HEK293 (cell line): ENCODE data around the gene HEXIM1.
A peak's percentile ranks its signal among the peaks of the same experiment; 100 is the strongest.

Experiments used
- CTCF ChIA-PET: fragments of 350-600 bp; formaldehyde crosslinking; extraction: SDS; loops from one replicate; lab custom pipeline; 2021; ENCODE audit warnings: antibody characterized with exemption; lab: Yijun Ruan, JAX
- POLR2A ChIA-PET: fragments of 300-600 bp; formaldehyde crosslinking; extraction: SDS; loops from one replicate; lab custom pipeline; 2020; ENCODE audit warnings: antibody characterized with exemption, inconsistent platforms; lab: Yijun Ruan, JAX
- H3K27ac ChIP-seq: fragments of 200-500 bp; sonication (Bioruptor generic); 2 replicates; pipeline ENCODE4 v1.5.1; 2014; ENCODE audit warnings: low read depth, low read length, control low read depth, inconsistent platforms; ENCODE audit errors: extremely low read depth
- H3K36me3 ChIP-seq, 2 experiments: fragments of 200-500 bp in 1 of 2; sonication (Bioruptor generic) in 1 of 2; 1 replicate in 1 of 2; 2 replicates in 1 of 2; pipeline ENCODE4 v1.5.1; 2014 to 2017; ENCODE audit warnings: inconsistent platforms in 2 of 2, low read length in 2 of 2; ENCODE audit not compliant: control insufficient read depth in 2 of 2, insufficient read depth in 1 of 2
- H3K4me1 ChIP-seq: fragments of 200-500 bp; sonication (Bioruptor generic); 2 replicates; pipeline ENCODE4 v1.5.1; 2014; ENCODE audit warnings: mild to moderate bottlenecking, low read length, inconsistent platforms; ENCODE audit not compliant: control insufficient read depth, insufficient read depth
- H3K4me3 ChIP-seq: 2 replicates; pipeline ENCODE4 v1.5.1; 2011; ENCODE audit warnings: low read depth, mild to moderate bottlenecking, control low read depth, low read length, moderate library complexity
- H3K9me3 ChIP-seq: fragments of 200-500 bp; sonication (Bioruptor generic); 2 replicates; pipeline ENCODE4 v1.5.1; 2014; ENCODE audit warnings: low read depth, low read length, inconsistent platforms; ENCODE audit not compliant: control insufficient read depth, insufficient read depth
- CTCF ChIP-seq: fragments of 450-650 bp; formaldehyde crosslinking; IDR thresholded peaks from 2 replicates; pipeline ENCODE4 v1.5.1; 2016; ENCODE audit warnings: missing biosample characterization, missing genetic modification characterization
- HOXD13 ChIP-seq: sonication (generic); formaldehyde crosslinking; IDR thresholded peaks from 2 replicates; pipeline ENCODE4 v1.8.0; 2022; ENCODE audit warnings: missing genetic modification reagents, borderline replicate concordance
- KLF8 ChIP-seq: fragments of 450-650 bp; formaldehyde crosslinking; IDR thresholded peaks from 2 replicates; pipeline ENCODE4 v1.5.1; 2016; ENCODE audit warnings: missing biosample characterization, missing genetic modification characterization
- MEIS1 ChIP-seq: sonication (generic); formaldehyde crosslinking; IDR thresholded peaks from 2 replicates; pipeline ENCODE4 v1.8.1; 2022; ENCODE audit warnings: missing genetic modification reagents, mild to moderate bottlenecking, borderline replicate concordance
- MZF1 ChIP-seq: fragments of 450-650 bp; formaldehyde crosslinking; IDR thresholded peaks from 2 replicates; pipeline ENCODE4 v1.5.1; 2017; ENCODE audit warnings: missing biosample characterization, missing genetic modification characterization, borderline replicate concordance
- TCF7L2 ChIP-seq: IDR thresholded peaks from 2 replicates; pipeline ENCODE4 v1.6.1; 2011; ENCODE audit warnings: low read depth, mild to moderate bottlenecking, inconsistent platforms, low read length, moderate library complexity, borderline replicate concordance
- YY2 ChIP-seq: fragments of 450-650 bp; formaldehyde crosslinking; IDR thresholded peaks from 2 replicates; pipeline ENCODE4 v1.5.1; 2016; ENCODE audit warnings: missing biosample characterization, missing genetic modification characterization
- ZBTB48 ChIP-seq: fragments of 450-650 bp; formaldehyde crosslinking; IDR thresholded peaks from 2 replicates; pipeline ENCODE4 v1.5.1; 2016; ENCODE audit warnings: missing biosample characterization, missing genetic modification characterization
- ZNF114 ChIP-seq: fragments of 450-650 bp; formaldehyde crosslinking; IDR thresholded peaks from 2 replicates; pipeline ENCODE4 v1.5.0; 2017; ENCODE audit warnings: missing biosample characterization, missing genetic modification characterization
- ZNF132 ChIP-seq: fragments of 450-650 bp; formaldehyde crosslinking; IDR thresholded peaks from 2 replicates; pipeline ENCODE4 v1.5.1; 2017; ENCODE audit warnings: missing biosample characterization, missing genetic modification characterization, borderline replicate concordance
- ZNF138 ChIP-seq: fragments of 450-650 bp; formaldehyde crosslinking; IDR thresholded peaks from 2 replicates; pipeline ENCODE4 v1.5.1; 2016; ENCODE audit warnings: missing biosample characterization, missing genetic modification characterization, borderline replicate concordance
- ZNF140 ChIP-seq: fragments of 450-650 bp; formaldehyde crosslinking; IDR thresholded peaks from 2 replicates; pipeline ENCODE4 v1.5.1; 2016; ENCODE audit warnings: missing biosample characterization, missing genetic modification characterization
- ZNF341 ChIP-seq: fragments of 450-650 bp; formaldehyde crosslinking; IDR thresholded peaks from 2 replicates; pipeline ENCODE4; 2016; ENCODE audit warnings: low read depth, missing biosample characterization, missing genetic modification characterization
- ZNF391 ChIP-seq: fragments of 450-650 bp; formaldehyde crosslinking; IDR thresholded peaks from 2 replicates; pipeline ENCODE4 v1.5.1; 2016; ENCODE audit warnings: low read depth, missing biosample characterization, missing genetic modification characterization, borderline replicate concordance
- ZNF585B ChIP-seq: fragments of 450-650 bp; formaldehyde crosslinking; IDR thresholded peaks from 2 replicates; pipeline ENCODE4 v1.5.1; 2016; ENCODE audit warnings: missing biosample characterization, missing genetic modification characterization
- ZNF654 ChIP-seq: fragments of 450-650 bp; formaldehyde crosslinking; IDR thresholded peaks from 2 replicates; pipeline ENCODE4 v1.5.1; 2016; ENCODE audit warnings: low read depth, missing biosample characterization, missing genetic modification characterization
- ZNF664 ChIP-seq: fragments of 450-650 bp; formaldehyde crosslinking; IDR thresholded peaks from 2 replicates; pipeline ENCODE4 v1.5.1; 2016; ENCODE audit warnings: missing biosample characterization, missing genetic modification characterization
- ZNF677 ChIP-seq: fragments of 450-650 bp; IDR thresholded peaks from 2 replicates; pipeline ENCODE4 v1.5.0; 2018; ENCODE audit warnings: missing biosample characterization, mild to moderate bottlenecking, missing genetic modification characterization, moderate library complexity
- ZNF776 ChIP-seq: fragments of 450-650 bp; formaldehyde crosslinking; IDR thresholded peaks from 2 replicates; pipeline ENCODE4 v1.5.0; 2017; ENCODE audit warnings: missing biosample characterization, missing genetic modification characterization, borderline replicate concordance
- ZNF791 ChIP-seq: fragments of 450-650 bp; formaldehyde crosslinking; IDR thresholded peaks from 2 replicates; pipeline ENCODE4 v1.5.1; 2016; ENCODE audit warnings: missing biosample characterization, missing genetic modification characterization
- ZSCAN4 ChIP-seq: fragments of 450-650 bp; formaldehyde crosslinking; IDR thresholded peaks from 2 replicates; pipeline ENCODE4 v1.5.1; 2017; ENCODE audit warnings: missing biosample characterization, missing genetic modification characterization
- TF ChIP-seq, protein P1 (sequence below): fragments of 450-650 bp; formaldehyde crosslinking; IDR thresholded peaks from 2 replicates; pipeline ENCODE4 v1.5.1; 2016; ENCODE audit warnings: missing biosample characterization, missing genetic modification characterization
- TF ChIP-seq, protein P2 (sequence below): fragments of 450-650 bp; formaldehyde crosslinking; IDR thresholded peaks from 2 replicates; pipeline ENCODE4 v1.5.1; 2016; ENCODE audit warnings: missing biosample characterization, missing genetic modification characterization
- TF ChIP-seq, protein P3 (sequence below): fragments of 450-650 bp; formaldehyde crosslinking; IDR thresholded peaks from 2 replicates; pipeline ENCODE4 v1.5.1; 2016; ENCODE audit warnings: missing biosample characterization, missing genetic modification characterization

HEXIM1 gene

GRCh38 chr17:45148183-45149036 lies at the start of gene HEXIM1 (continued):
- TF ChIP-seq, protein P1, sequence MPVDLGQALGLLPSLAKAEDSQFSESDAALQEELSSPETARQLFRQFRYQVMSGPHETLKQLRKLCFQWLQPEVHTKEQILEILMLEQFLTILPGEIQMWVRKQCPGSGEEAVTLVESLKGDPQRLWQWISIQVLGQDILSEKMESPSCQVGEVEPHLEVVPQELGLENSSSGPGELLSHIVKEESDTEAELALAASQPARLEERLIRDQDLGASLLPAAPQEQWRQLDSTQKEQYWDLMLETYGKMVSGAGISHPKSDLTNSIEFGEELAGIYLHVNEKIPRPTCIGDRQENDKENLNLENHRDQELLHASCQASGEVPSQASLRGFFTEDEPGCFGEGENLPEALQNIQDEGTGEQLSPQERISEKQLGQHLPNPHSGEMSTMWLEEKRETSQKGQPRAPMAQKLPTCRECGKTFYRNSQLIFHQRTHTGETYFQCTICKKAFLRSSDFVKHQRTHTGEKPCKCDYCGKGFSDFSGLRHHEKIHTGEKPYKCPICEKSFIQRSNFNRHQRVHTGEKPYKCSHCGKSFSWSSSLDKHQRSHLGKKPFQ (tag by site-specific recombination): peak; percentile 78
- peak; percentile 99 for TF ChIP-seq KLF8
- peak; percentile 88 for TF ChIP-seq ZNF341 (tag by site-specific recombination)
- no peak for TF ChIP-seq ZNF140 (tag by site-specific recombination)
- peak; percentile 90; the same call in 1 of the 2 replicates for TF ChIP-seq MZF1 (tag by site-specific recombination)
- TF ChIP-seq, protein P2, sequence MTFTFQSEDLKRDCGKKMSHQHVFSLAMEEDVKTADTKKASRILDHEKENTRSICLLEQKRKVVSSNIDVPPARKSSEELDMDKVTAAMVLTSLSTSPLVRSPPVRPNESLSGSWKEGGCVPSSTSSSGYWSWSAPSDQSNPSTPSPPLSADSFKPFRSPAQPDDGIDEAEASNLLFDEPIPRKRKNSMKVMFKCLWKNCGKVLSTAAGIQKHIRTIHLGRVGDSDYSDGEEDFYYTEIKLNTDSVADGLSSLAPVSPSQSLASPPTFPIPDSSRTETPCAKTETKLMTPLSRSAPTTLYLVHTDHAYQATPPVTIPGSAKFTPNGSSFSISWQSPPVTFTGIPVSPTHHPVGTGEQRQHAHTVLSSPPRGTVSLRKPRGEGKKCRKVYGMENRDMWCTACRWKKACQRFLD: no peak

GRCh38 chr17:45098869-45099616 lies 49.2 kb upstream of the HEXIM1 start:
- Histone ChIP-seq H3K36me3 (peaks cover 61 to 90% of the 10 kb centered on the region in 2 experiments), H3K4me3 (no peak overlapping the region), H3K9me3 (no peaks in the 10 kb centered on the region), H3K27ac (no peak overlapping the region), H3K4me1 (no peaks in the 10 kb centered on the region)
- ChIA-PET CTCF (interaction anchor here (0.6 to 5.6 kb wide), 60 partner anchors 9 to 567 kb away, joined by 3 to 71 read pairs (median 4); partner anchors contain the start of genes ACBD4, DCAKD, EFTUD2 and GFAP), POLR2A (interaction anchor here (0.5 to 1.2 kb wide), 5 partner anchors 10 to 64 kb away, joined by 3 to 5 read pairs (median 3); partner anchors contain the start of gene HEXIM1)
- TF ChIP-seq ZNF585B (tag by site-specific recombination): no peak
- no peak for TF ChIP-seq ZNF677 (tag by site-specific recombination)
- no peak for TF ChIP-seq TCF7L2
- TF ChIP-seq, protein P3, sequence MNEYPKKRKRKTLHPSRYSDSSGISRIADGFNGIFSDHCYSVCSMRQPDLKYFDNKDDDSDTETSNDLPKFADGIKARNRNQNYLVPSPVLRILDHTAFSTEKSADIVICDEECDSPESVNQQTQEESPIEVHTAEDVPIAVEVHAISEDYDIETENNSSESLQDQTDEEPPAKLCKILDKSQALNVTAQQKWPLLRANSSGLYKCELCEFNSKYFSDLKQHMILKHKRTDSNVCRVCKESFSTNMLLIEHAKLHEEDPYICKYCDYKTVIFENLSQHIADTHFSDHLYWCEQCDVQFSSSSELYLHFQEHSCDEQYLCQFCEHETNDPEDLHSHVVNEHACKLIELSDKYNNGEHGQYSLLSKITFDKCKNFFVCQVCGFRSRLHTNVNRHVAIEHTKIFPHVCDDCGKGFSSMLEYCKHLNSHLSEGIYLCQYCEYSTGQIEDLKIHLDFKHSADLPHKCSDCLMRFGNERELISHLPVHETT (tag by site-specific recombination): 0 out of 2 replicates have a peak, but pooled peaks have one; percentile 20
- no peak for TF ChIP-seq ZNF791 (tag by site-specific recombination)
- TF ChIP-seq ZNF664: no peak
- no peak for TF ChIP-seq ZSCAN4 (tag by site-specific recombination)
- TF ChIP-seq, protein P2: no peak
- no peak for TF ChIP-seq YY2 (tag by site-specific recombination)
- no peak for TF ChIP-seq ZNF132 (tag by site-specific recombination)
- TF ChIP-seq ZNF654 (tag by site-specific recombination): peak; percentile 94
- TF ChIP-seq ZBTB48 (tag by site-specific recombination): peak; percentile 99
- no peak for TF ChIP-seq ZNF114 (tag by site-specific recombination)
- no peak for TF ChIP-seq ZNF341 (tag by site-specific recombination)
- TF ChIP-seq ZNF140 (tag by site-specific recombination): no peak
- TF ChIP-seq MEIS1 (CRISPR knock-in tag): no peak
- no peak for TF ChIP-seq HOXD13
- no peak for TF ChIP-seq ZNF776
- TF ChIP-seq ZNF391 (tag by site-specific recombination): no peak
- no peak for TF ChIP-seq ZNF138 (tag by site-specific recombination)
- peak; percentile 88 for TF ChIP-seq CTCF (tag by site-specific recombination)
